ENCODE data around the gene KRTAP2-3.
"Not testable (repeated sequence)": the region's sequence is repeated elsewhere in the genome, so short reads cannot be mapped to it uniquely, and the experiment has no call there.

Gene KRTAP2-3

GRCh38 chr17:41069031-41069430 lies 9.1 kb upstream of the KRTAP2-3 start:
- no peak for DNase-seq (ENCODE audit: low read depth in 1 of 2, low spot score in 1 of 2)

GRCh38 chr17:41067281-41067680 lies 7.4 kb upstream of the KRTAP2-3 start:
- no peak for DNase-seq (ENCODE audit: low read depth in 1 of 2, low spot score in 1 of 2)

GRCh38 chr17:41065829-41066624 lies 6.1 kb upstream of the KRTAP2-3 start, which contains the start of gene KRTAP2-4:
TSS of gene KRTAP2-4 (minus strand) at chr17:41065879. CDS start at chr17:41065845, 34 bp downstream.
- DNase-seq (ENCODE audit: low read depth in 1 of 2, low spot score in 1 of 2) = no peak

- DNase-seq (ENCODE audit: low read depth in 1 of 2, low spot score in 1 of 2) = not testable (repeated sequence)
Measured at GRCh38 chr17:41065016-41065689, 5.2 kb upstream of the KRTAP2-3 start.

GRCh38 chr17:41064301-41064700 lies 4.4 kb upstream of the KRTAP2-3 start:
- DNase-seq (ENCODE audit: low read depth in 1 of 2, low spot score in 1 of 2) = no peak

GRCh38 chr17:41063449-41063848 lies 3.5 kb upstream of the KRTAP2-3 start:
- DNase-seq (ENCODE audit: low read depth in 1 of 2, low spot score in 1 of 2) = no peak

GRCh38 chr17:41061964-41062363 lies 2.0 kb upstream of the KRTAP2-3 start:
- DNase-seq (ENCODE audit: low read depth in 1 of 2, low spot score in 1 of 2) = no peak

GRCh38 chr17:41059276-41060051 lies 450 bp downstream of the KRTAP2-3 start:
- DNase-seq (ENCODE audit: low read depth in 1 of 2, low spot score in 1 of 2) = not testable (repeated sequence)

- DNase-seq (ENCODE audit: low read depth in 1 of 2, low spot score in 1 of 2) = no peak
Measured at GRCh38 chr17:41058741-41059140, 1.2 kb downstream of the KRTAP2-3 start.

- no peak for DNase-seq (ENCODE audit: low read depth in 1 of 2, low spot score in 1 of 2)
Measured at GRCh38 chr17:41057547-41057946, 2.4 kb downstream of the KRTAP2-3 start.

GRCh38 chr17:41055130-41055529 lies 4.8 kb downstream of the KRTAP2-3 start, which contains the start of gene KRTAP2-2:
TSS of gene KRTAP2-2 (minus strand) at chr17:41055230. CDS start at chr17:41055211, 19 bp downstream.
- DNase-seq (ENCODE audit: low read depth in 1 of 2, low spot score in 1 of 2) = not testable (repeated sequence)

GRCh38 chr17:41054556-41054955 lies 5.4 kb downstream of the KRTAP2-3 start:
- DNase-seq (ENCODE audit: low read depth in 1 of 2, low spot score in 1 of 2) = not testable (repeated sequence)

GRCh38 chr17:41054025-41054424 lies 5.9 kb downstream of the KRTAP2-3 start:
- DNase-seq (ENCODE audit: low read depth in 1 of 2, low spot score in 1 of 2) = no peak

GRCh38 chr17:41052566-41052965 lies 7.3 kb downstream of the KRTAP2-3 start:
- DNase-seq (ENCODE audit: low read depth in 1 of 2, low spot score in 1 of 2) = no peak

GRCh38 chr17:41049110-41049509 lies 10.8 kb downstream of the KRTAP2-3 start:
- no peak for DNase-seq (ENCODE audit: low read depth in 1 of 2, low spot score in 1 of 2)

- DNase-seq (ENCODE audit: low read depth in 1 of 2, low spot score in 1 of 2) = no peak
Measured at GRCh38 chr17:41048441-41048840, 11.5 kb downstream of the KRTAP2-3 start.

- DNase-seq (ENCODE audit: low read depth in 1 of 2, low spot score in 1 of 2) = not testable (repeated sequence)
Measured at GRCh38 chr17:41046735-41047465, 13.0 kb downstream of the KRTAP2-3 start, which contains the start of gene KRTAP2-1. TSS of gene KRTAP2-1 (minus strand) at chr17:41047316. CDS start at chr17:41047267, 49 bp downstream.

- no peak for DNase-seq (ENCODE audit: low read depth in 1 of 2, low spot score in 1 of 2)
Measured at GRCh38 chr17:41042953-41043352, 17.0 kb downstream of the KRTAP2-3 start.

- not testable (repeated sequence) for DNase-seq (ENCODE audit: low read depth in 1 of 2, low spot score in 1 of 2)
Measured at GRCh38 chr17:41040783-41041571, 18.9 kb downstream of the KRTAP2-3 start, which contains the start of gene KRTAP1-1. TSS of gene KRTAP1-1 (minus strand) at chr17:41041450. CDS start at chr17:41041397, 53 bp downstream.
